Stimulated activated CD4-positive, alpha-beta T cell treated with anti-CD3 and anti-CD28 coated beads, TNF-alpha, amount 100 ng/mL, for 4 hours (primary cell): Measurements from ENCODE around the gene UBQLNL.

ENCODE experiments used
- DNase-seq, 3 experiments: peaks; one replicate each; pipeline ENCODE4 v3.0.0-alpha.2; 2020; ENCODE audit warnings: low read depth in 3 of 3

UBQLNL gene

DNA sequence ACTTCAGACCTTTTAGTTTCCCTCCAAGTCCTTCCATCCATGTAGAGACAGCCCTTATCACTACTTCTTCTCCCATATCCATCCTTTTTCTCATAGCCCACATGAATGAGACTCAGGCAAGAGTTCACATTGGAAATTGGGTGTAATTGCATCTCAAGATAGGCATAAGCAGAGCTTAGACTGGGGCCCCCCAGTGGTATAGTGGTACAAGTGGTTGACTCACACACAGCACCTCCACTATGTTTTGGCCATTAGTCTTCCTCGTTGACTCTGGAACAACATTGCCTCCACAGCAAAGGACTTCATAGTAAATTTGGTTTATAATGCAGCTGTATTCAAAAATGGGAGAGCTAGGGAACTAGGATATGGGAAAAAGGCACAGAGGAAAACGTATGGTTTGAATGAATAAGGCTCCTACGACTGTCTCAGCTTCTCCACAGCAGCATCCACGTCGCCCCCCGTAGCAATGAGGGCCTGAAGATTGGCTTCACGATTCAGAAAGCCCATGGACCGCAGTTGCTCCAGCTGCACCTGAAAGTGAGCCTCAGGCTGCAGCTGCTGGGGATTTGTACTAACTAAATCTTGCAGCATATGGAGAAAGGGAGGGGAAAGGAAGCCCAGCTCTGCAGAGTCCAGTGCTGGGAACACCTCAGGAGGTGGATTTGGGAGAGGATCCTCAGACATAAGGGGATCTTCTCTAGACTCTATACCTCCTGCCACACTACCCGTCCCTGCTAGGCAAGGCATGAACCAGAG is 9.1 kb downstream of the UBQLNL start:
- DNase-seq, result no peak

DNA sequence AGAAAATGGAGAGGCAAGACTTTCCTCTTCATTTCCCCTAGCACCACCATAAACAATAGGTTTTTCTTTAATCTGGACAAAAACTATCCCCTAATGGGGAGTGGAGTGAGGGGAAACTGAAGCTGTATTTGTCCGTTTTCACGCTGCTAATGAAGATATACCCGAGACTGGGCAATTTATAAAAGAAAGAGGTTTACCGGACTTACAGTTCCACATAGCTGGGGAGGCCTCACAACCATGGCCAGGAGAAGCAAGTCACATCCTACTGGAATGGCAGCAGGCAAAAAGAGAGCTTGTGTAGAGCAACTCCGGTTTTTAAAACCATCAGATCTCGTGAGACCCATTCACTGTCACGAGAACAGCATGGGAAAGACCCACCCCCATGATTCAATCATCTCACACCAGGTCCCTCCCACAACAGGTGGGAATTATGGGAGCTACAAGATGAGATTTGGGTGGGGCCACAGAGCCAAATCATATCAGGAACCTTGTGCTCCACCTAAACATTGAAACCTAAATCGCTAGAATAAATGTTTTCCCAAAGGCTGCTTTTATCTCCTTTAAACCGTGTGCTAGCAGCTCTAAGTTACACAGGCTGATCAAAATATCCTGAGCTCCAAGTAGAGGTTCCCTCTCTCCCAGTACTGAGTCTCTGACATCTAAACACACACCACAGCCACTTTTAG is 11.0 kb downstream of the UBQLNL start:
- no peak for DNase-seq

DNA sequence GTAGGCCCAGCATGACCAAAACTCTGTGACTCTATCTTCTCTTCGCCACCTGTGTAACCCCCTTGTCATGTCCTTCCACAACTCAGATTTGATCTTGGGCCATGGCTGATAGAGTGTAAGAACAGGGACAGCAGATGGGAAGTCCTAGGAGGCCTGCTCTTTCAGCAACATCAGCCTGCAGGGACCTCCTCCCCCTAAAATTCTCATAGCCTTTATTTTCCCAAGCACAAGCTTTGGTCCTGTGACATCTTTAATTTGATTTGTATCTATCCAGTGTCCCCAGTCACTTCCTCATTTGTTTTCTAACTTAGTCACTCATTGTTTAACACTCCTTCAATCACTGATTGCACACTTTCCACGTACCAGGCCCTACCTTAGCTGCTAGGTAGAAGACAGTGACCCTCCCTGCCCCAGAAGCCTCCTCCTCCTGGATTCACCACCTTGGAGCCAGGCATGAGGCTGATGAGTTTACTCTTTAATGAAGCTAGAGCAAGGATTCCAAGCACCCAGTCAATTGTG is 12.0 kb downstream of the UBQLNL start:
- DNase-seq, result no peak

DNA sequence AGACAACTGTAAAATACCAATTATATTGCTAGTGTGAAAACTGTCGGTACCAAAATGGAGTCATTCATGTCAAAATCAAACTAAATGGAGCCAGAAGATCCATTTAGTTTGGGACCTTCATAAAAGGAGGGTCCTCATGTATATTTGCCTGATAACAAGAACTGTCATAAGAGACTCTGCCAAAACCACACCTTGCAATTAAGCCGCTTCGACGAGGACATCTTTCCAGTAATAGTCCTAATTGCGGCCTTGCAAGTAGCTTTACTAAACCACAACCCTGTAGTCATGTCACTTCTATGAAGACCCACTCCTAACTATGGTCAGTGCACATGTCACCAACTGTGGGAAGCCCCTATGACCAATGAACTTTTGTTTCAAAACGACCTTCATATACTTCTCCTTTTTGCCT is 16.1 kb downstream of the UBQLNL start:
- no peak for DNase-seq

DNA sequence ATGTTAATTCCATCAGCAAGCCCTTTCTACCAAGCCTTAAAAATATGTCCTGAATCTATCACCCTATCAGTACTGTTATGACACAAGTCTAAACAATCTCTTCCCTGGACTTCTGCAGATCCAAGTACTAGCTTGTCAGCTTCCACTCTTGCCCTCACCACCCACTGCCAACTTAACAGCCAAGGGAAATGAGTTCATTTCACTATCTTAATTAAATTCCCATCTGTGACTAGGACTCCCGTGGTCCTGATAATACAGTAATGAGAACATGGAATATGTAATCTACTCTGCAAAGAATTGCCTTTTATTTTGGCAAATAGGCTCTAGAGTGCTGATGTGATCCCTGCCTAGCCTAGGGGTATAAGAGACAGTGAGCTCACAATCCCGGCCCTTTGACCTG is 16.8 kb downstream of the UBQLNL start:
- DNase-seq, result no peak

DNA sequence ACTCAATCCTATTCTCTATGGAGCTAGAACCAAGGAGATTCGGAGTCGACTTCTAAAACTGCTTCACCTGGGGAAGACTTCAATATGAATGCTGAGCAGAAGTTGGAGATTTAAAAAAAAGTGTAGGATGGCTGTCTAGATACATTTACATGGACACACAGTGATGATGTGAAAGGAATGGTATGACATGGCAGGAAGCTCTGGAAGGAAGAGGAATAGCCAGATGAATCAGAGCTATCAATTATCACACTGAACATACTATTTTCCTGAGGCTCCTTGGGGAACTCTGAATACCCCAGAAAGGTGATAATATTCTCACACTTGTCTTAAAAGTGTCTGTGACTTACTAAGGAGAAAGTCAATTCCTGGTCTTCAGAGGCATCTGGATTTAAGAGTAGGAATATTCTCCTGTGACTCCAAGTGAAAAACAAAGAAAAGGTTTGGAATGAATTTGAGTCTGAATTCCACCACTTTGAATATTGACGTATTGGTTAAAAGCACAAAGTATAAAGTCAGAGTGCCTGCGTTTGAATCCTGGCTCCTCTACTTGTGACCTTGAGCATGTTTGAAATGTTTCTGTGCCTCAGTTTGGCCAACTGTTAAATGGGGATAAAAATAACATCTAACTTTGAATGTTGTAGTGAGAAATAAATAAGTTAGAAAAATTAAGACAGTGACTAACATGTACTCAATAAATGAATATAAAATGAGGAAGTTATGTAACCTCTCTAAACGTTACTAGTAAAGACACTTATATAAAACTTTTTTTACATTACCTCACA is 26.7 kb downstream of the UBQLNL start:
- DNase-seq, result no peak

DNA sequence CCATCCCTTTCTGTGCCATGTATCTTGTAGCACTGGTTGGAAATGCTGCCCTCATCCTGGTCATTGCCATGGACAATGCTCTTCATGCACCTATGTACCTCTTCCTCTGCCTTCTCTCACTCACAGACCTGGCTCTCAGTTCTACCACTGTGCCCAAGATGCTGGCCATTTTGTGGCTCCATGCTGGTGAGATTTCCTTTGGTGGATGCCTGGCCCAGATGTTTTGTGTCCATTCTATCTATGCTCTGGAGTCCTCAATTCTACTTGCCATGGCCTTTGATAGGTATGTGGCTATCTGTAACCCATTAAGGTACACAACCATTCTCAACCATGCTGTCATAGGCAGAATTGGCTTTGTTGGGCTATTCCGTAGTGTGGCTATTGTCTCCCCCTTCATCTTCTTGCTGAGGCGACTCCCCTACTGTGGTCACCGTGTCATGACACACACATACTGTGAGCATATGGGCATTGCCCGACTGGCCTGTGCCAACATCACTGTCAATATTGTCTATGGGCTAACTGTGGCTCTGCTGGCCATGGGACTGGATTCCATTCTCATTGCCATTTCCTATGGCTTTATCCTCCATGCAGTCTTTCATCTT is 27.6 kb downstream of the UBQLNL start:
- DNase-seq, result no peak

DNA sequence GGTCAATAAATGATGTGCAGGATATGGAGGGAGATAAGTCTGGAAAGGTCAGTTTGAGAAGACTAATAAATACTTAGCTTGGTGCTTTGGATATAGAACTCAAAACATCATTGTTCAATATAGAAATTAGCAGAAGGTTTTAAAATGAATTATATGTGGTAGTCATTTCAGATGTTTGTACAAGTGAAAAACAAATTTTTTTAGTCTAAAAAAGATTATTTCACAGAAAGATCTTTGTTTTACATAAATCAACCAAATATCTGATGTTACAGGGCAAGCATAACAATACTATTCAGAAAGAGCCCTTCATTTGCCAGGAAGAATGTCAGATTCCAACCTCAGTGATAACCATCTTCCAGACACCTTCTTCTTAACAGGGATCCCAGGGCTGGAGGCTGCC is 28.1 kb downstream of the UBQLNL start, which contains the start of gene OR52D1:
Gene OR52D1, plus strand, starts transcription at position 301 of the 400 bp plus-strand sequence. Its CDS starts 22 bp downstream, at position 323.
- no peak for DNase-seq

DNA sequence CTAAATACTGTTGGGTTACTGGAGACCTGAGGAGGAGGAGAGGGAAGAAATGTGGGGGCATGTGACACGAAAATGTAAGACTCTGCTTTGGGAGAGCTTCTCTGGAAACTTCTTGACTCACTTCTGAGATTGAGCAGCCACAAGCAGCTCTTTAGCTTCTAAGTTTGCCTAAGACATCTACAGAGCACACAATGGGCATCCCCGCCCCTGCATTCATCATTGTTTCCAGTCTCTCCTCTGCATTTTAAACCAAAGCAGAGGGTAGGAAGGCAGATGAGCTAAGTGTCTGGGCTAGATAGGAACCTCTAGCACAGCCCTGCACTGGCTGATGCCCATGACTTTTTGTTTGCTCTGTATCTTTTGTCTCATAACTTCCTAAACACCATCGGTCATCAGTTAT is 30.1 kb downstream of the UBQLNL start:
- DNase-seq, result no peak

DNA sequence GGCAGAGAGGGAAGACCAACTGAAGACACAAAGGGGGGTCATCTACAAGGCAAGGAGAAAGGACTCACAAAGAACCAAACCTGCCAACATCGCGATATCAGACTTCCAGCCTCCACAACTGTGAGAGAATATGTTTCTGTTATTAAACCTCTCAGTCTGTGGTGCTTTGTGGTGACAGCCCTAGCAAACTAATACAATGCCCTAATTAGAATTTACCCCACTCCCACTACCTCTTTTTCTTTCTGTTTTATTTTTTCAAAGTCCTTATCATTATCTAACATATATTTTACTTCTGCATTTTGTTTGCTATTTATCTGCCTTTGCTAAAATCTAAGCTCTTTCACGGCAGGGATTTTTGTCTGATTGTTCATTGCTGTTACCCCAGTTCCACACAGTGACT is 30.5 kb downstream of the UBQLNL start:
- no peak for DNase-seq

DNA sequence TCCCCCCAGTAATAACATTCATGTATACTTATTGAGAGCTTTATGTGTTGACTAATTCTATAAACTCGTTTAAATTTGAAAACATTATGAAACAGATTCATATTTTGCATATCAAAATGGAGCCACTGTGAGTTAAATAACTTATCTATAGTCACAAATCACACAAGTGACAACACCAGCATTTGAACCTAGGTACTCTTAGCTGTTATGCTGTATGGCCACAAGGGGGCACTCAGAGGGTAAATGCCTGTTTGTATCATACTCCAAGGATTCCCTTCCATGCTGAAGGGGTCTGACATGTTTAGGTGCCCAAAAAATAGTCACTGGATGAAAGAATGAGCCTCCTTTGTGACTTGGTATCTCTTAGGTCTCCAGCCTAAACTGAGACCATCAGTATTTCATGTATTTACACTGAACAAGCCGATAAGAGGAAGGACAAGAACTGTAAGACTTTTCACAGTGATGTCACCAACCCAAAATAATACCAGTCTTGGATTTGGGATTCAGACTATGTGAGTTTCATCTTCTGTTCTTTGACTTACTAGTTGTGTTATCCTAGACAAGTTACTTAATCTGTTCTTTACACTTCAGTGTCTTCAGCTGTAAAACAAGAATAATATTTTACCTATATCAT is 40.2 kb downstream of the UBQLNL start:
- DNase-seq, result peak in 1 of 3 experiments; percentile 9

DNA sequence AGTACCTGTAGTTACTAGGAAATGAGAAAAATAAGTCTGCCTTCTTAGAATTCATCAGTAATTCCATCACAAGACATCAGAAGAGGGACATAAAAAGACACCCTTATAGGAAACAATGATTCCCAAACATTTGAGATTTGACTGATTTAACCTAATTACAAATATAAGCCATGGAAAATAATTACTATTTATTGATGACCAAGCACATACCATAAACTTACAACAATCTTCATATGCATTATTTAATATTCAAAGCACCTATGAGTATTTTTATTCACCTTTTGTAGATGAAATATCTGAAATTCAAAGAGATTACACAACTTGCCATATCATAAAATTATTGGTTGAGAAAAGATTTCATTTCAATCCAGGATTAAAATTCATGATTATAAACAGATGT is 42.6 kb downstream of the UBQLNL start:
- no peak for DNase-seq

DNA sequence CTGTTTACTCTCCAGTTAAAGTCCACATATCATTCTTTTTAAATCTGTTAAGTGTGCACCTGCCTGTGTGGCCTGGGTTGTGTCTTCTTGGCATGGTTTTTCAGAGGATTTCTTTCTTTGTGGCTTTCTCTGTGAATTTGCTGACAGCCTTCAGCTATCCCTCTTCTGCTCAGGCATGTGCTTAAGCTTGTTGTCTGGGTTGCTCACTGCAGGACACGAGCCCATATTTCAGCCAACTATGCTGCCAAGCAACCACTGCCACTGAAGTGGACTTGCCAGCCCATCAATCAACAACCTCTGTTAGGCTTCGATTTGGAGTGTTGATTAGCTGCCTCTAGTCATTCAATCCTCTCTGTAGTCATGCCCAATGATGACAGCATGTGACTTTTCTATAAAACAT is 49.0 kb downstream of the UBQLNL start:
- DNase-seq, result no peak
